Activated CD4-positive, alpha-beta T cell treated with anti-CD3 and anti-CD28 coated beads for 48 hours (primary cell): ENCODE results near the gene IRF2BPL.

Experiments used
- DNase-seq: peaks from one replicate; pipeline ENCODE4 v3.0.0-alpha.2; 2020

The IRF2BPL gene

GRCh38 chr14:76985540-76986230 lies 42.8 kb downstream of the IRF2BPL start:
- DNase-seq: no peak

DNA sequence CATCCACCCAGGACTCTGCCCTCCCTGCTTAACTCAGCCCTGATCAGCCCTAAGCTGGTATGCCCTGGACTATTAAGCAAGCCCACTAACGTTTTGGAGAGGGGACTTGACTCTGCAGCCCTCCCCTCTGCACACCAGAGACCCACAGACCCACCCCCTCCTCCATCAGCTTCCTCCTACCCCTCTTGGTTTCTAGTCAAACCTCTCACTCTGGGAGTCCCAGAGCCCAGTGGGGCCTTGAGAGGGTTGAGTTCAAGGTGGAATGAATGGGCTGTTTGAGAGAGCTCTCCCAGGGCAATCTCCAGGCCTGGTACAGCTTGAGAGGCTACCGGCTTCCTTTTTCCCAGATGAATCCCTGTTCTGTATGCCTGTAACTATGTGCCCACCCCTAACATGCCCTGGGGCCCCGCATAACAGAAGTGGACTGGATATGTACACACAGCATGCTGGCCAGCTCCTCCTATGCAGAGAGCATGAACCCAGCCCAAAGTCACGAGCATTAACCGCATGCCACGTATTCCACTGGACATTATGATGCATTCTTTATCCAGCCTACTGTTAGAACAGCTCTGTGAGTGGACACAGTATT lies 43.6 kb downstream of the IRF2BPL start:
- no peak for DNase-seq

- DNase-seq: no peak
These were observed 44.2 kb downstream of the IRF2BPL start for GRCh38 chr14:76984297-76984696.

- DNase-seq: no peak
These were observed 46.8 kb downstream of the IRF2BPL start for GRCh38 chr14:76981670-76982069.

DNA sequence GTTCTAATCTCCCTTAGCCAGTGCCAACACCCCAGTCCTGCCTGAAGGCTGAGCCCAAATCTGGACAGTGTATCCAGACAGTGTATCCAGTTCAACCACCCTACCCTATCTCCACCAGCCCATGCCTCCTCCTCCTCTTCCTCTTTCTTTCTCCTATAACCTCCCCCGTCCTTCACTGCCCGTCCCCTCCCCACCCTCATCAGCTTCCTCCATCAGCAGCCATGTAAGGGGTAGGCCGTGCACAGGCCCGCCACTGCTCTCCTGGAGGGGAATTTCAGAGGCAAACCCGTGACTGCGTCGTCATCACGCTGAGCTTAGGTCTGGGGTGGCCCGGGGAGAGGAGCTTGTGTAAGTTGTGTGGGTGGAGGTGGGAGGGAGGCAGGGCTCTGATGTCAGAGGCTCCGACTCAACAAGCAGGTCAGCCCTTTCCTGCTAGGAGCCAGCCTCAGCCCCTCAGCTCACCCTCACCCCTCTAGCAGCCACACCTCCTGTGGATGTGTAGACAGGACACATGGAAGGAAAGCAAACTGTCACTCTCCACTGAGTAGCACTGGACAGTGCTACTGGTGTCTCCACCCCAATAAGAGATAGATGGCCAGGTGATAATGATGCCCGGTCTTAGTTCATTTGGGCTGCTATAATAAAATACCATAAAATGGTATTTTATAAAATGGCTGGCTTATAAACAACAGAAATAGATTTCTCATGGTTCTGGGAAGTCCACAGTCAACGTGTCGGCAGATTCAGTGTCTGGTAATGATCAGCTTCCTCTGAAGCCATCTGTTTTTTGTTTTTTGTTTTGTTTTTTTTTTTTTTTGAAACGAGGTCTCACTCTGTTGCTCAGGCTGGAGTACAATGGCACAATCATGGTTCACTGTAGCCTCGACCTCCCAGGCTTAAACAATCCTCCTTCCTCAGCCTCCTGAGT lies 50.5 kb downstream of the IRF2BPL start:
- DNase-seq: peak; percentile 88

DNA sequence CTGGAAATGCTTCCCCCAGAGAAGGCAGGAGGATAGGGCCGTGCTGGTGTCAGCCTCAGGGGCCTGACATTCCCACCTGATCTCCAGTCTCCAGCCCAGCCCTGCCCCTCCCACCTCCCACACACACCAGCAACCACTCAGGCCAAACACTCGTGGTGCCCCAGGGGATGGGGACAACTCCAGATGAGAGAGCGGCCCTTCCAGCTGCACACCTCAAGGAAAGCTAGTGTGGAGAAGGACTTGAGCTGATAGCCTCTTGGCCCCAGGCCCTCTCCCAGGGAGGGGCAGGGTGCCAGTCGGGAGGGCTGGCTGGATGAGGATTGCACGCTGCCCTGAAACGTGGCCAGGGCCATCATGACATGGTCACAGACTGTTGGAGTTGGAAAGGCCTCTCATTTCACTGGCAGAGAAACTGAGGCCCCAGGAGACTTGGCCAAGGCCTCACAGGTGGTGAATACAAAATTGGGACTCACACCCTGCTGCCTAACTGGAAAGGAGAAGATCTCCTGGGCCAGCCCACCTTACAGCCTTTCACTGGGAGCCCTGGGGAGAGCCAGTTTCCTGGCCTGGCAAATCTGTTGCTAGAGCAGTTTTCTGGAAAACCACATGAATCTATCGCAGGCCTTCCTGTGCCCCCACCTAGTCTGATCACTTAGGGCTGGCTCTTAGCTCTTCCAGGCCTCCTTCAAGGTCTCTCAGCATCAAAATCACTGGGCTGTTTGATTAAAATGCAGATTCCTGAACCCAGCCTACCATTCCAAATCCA lies 52.1 kb downstream of the IRF2BPL start:
- DNase-seq: no peak

DNA sequence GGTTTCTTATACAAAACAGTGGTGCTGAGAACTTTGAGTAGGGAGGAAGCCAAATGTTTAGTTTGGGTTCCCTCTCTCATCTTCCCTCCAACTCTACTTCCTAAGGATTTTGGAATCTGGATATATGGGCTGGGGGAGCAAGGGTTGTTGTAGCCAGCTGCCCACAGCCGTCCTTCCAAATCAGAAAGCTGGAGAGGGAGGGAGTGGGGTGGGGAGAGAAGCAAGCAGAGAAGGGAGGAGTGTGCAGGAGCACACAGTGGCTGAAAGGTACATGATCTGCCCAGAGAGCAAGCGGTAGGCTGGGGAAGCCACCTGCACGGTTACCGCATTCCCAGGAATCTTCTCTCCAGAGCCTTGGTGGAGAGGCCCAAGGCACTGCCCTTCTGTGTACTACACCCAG lies 52.7 kb downstream of the IRF2BPL start:
- no peak for DNase-seq

GRCh38 chr14:76975051-76975450 lies 53.5 kb downstream of the IRF2BPL start:
- no peak for DNase-seq
